ENCODE data around the gene CERS6. TPM values are rescaled to one million over a fixed set of nuclear protein-coding genes. Genes with fewer than 3 reads are reported as not detected.

The CERS6 gene
- total and polyA plus RNA-seq, 2 of the 8 experiments (the other 6 are each of a cell fraction or from before 2014, with no cell fraction given): 6.8 to 28.2 TPM

DNA sequence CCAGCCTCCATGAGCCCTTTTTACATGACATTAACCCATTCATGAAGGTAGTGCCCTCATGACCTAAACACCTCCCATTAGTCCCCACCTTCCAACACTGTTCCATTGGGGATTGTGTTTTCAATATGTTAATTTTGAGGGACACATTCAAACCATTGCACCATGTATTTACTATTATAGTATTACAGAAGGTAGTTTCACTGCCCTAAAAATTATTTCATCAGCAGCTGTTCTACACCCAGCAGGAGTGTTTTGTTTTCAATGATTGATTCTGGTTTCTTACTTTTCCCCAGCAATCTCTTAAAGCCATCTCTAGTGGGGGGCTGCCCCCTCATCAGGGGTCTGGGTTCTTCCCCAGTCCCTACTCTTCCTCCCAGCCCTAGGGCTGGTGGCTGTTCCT lies 71.9 kb downstream of the CERS6 start:
- Histone ChIP-seq H2BK12ac (ENCODE audit: low read depth, low read length) (no peak overlapping the region), H3K4me2 (ENCODE audit: insufficient read depth in 1 of 2, low read depth in 2 of 2, low read length in 2 of 2) (no peak overlapping the region), H3K14ac (ENCODE audit: insufficient read length) (no peak overlapping the region), H3K27ac (ENCODE audit: low read depth, low read length) (no peak overlapping the region), H2BK120ac (replicated peaks; ENCODE audit: low read depth, low read length) (no peak overlapping the region), H3K23ac (ENCODE audit: insufficient read length) (no peak overlapping the region), H3K18ac (ENCODE audit: extremely low read depth, low read length) (no peak overlapping the region), H2AK5ac (ENCODE audit: low read depth, low read length) (no peak overlapping the region), H3K9ac (replicated peaks in 1 of 4; ENCODE audit: extremely low read depth in 1 of 4, low read depth in 3 of 4, low read length in 3 of 4) (no peak overlapping the region), H4K20me1 (replicated peaks in 1 of 2; ENCODE audit: control insufficient read depth in 1 of 2, insufficient read depth in 2 of 2, low read length in 2 of 2) (peaks cover 2 to 3% of the 10 kb centered on the region in 2 experiments), H3K36me3 (ENCODE audit: control insufficient read depth in 2 of 4, insufficient read depth in 4 of 4, low read length in 3 of 4) (no peaks in the 10 kb centered on the region), H4K5ac (ENCODE audit: insufficient read length, low read depth, low read length) (no peak overlapping the region), H3K27me3 (replicated peaks in 1 of 4; ENCODE audit: control insufficient read depth in 3 of 4, extremely low read depth in 1 of 4, insufficient read depth in 3 of 4, low read length in 3 of 4) (peaks cover 0 to 1% (median 0%) of the 10 kb centered on the region in 4 experiments; a peak in 1 of 7 replicates), H3K4me3 (ENCODE audit: extremely low read depth in 1 of 4, insufficient read depth in 2 of 4, low read depth in 3 of 4, low read length in 4 of 4) (no peak overlapping the region), H2BK20ac (ENCODE audit: low read length) (no peak overlapping the region), H2AFZ (ENCODE audit: low read length) (no peak overlapping the region), H3K79me1 (ENCODE audit: low read depth, low read length) (no peaks in the 10 kb centered on the region; the same call in none of the 2 replicates), H3K56ac (replicated peaks; ENCODE audit: insufficient read length, low read depth, low read length) (no peak overlapping the region), H3K4ac (replicated peaks; ENCODE audit: insufficient read length, low read depth, low read length) (no peak overlapping the region), H3K79me2 (ENCODE audit: control insufficient read depth in 1 of 2, insufficient read depth in 2 of 2, low read length in 2 of 2) (peaks cover under 1 to 86% of the 10 kb centered on the region in 2 experiments; a peak in 3 of 4 replicates), H3K9me3 (ENCODE audit: insufficient read depth in 2 of 2, low read depth in 1 of 2, low read length in 1 of 2) (no peaks in the 10 kb centered on the region), H2BK15ac (ENCODE audit: low read length) (no peak overlapping the region), H2BK5ac (ENCODE audit: low read depth, low read length) (no peak overlapping the region), H4K91ac (replicated peaks; ENCODE audit: insufficient read length, low read length) (no peak overlapping the region), H3K23me2 (ENCODE audit: low read depth, low read length) (no peaks in the 10 kb centered on the region), H3K4me1 (replicated peaks in 1 of 4; ENCODE audit: control insufficient read depth in 3 of 4, insufficient read depth in 4 of 4, low read length in 3 of 4) (peaks cover 0 to 6% (median 4%) of the 10 kb centered on the region in 4 experiments; a peak in 4 of 7 replicates), H4K8ac (ENCODE audit: extremely low read depth, insufficient read depth, low read length) (no peak overlapping the region)
- no peak for DNase-seq (ENCODE audit: low read depth in 1 of 2, low spot score in 2 of 2)
- CTCF ChIA-PET (ENCODE audit: partially characterized antibody): no interaction called here
- POLR2A ChIA-PET (ENCODE audit: partially characterized antibody): no interaction called here
- no peak for FAIRE-seq
- TF ChIP-seq EGR1 (IDR thresholded peaks at IDR 0.05; ENCODE audit: borderline replicate concordance, low read depth, low read length): no peak
- no peak for TF ChIP-seq RNF2 (IDR thresholded peaks at IDR 0.05; ENCODE audit: borderline replicate concordance, low read depth, low read length, missing control alignments, poor library complexity, severe bottlenecking)
- TF ChIP-seq TBP (IDR thresholded peaks at IDR 0.05; ENCODE audit: low read depth, low read length): no peak
- no peak for TF ChIP-seq NRF1 (IDR thresholded peaks at IDR 0.05; ENCODE audit: low read depth, low read length)
- no peak for TF ChIP-seq SUZ12 (IDR thresholded peaks at IDR 0.05; ENCODE audit: low read length)
- TF ChIP-seq CBX5 (IDR thresholded peaks at IDR 0.05; ENCODE audit: low read depth, low read length): no peak
- TF ChIP-seq POLR2AphosphoS5 (IDR thresholded peaks at IDR 0.05; ENCODE audit: low read depth, low read length): no peak
- no peak for TF ChIP-seq SRF (IDR thresholded peaks at IDR 0.05; ENCODE audit: low read depth, low read length)
- TF ChIP-seq CHD1 (IDR thresholded peaks at IDR 0.05; ENCODE audit: low read depth, low read length): no peak
- TF ChIP-seq, protein P1, sequence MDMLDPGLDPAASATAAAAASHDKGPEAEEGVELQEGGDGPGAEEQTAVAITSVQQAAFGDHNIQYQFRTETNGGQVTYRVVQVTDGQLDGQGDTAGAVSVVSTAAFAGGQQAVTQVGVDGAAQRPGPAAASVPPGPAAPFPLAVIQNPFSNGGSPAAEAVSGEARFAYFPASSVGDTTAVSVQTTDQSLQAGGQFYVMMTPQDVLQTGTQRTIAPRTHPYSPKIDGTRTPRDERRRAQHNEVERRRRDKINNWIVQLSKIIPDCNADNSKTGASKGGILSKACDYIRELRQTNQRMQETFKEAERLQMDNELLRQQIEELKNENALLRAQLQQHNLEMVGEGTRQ (IDR thresholded peaks at IDR 0.05; ENCODE audit: low read length): no peak
- no peak for TF ChIP-seq SP1 (IDR thresholded peaks at IDR 0.05; ENCODE audit: low read depth, low read length)
- no peak for TF ChIP-seq SP4 (IDR thresholded peaks at IDR 0.05; ENCODE audit: low read length)
- TF ChIP-seq YY1 (IDR thresholded peaks at IDR 0.05; ENCODE audit: low read depth, low read length): no peak
- no peak for TF ChIP-seq SIRT6 (IDR thresholded peaks at IDR 0.05; ENCODE audit: low read length)
- TF ChIP-seq JUN (IDR thresholded peaks at IDR 0.05; ENCODE audit: low read depth, low read length): no peak
- no peak for TF ChIP-seq BCL11A (IDR thresholded peaks at IDR 0.05; ENCODE audit: low read depth in 2 of 2, low read length in 2 of 2)
